Islet of Langerhans (tissue), 1 donor: ENCODE measurements around the gene MIB2.
"Not testable (repeated sequence)": the region's sequence is repeated elsewhere in the genome, so short reads cannot be mapped to it uniquely, and the experiment has no call there.

Experiments
- FAIRE-seq: peaks from one replicate; lab custom pipeline; 2011; peaks lifted over from hg19 to GRCh38; lab: Jason Lieb, UNC

Gene MIB2

DNA sequence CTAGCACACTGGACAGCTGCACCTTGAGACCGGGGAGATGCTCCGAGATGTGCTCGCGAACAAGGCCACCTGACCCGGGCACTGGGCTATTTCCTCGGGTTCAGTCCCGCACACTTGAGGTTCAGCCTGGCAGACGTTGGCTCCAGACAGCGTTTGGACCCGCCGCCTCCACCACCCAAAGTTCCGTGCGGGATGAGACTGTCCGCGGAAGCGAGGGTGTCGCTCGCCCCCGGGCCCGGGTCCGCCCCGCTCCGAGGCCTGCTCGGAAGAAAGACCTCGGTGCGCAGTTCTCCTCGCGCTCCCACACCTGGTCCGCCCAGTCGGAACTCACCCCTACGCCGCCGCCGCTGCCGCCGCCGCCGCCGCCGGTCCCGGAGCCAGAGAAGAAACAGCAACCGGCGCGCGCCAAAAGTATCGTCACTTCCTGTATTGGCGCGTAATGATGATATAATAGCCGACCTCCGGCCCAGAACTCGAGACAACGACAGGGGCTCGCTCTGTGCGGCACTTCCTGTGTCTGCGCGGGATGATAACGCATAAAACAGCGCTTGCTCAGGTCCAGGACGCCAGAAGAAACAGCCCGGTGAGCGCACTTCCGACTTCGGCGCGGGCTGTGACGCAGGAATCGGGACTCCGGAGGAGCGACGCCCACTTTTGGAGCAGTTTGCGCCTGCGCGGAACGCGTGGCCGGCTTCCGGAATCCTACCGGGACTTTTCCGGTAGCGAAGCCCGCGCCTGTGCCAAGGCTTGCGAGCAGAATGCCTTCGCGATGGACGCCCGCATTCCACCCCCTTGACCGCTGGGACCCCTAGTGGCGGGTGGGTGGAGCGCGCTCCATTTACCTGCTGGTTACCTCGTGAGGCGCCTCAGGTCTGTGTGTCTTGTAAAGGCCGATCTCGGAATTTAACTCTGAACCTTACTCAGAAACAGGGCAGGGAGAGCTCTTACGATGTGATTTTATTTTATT is 43.6 kb downstream of the MIB2 start, which contains the start of gene CDK11B:
Gene CDK11B, minus strand, starts transcription at position 422 of the 967 bp plus-strand sequence. CDS start 1,519 bp downstream, outside the sequence.
- not testable (repeated sequence) for FAIRE-seq

DNA sequence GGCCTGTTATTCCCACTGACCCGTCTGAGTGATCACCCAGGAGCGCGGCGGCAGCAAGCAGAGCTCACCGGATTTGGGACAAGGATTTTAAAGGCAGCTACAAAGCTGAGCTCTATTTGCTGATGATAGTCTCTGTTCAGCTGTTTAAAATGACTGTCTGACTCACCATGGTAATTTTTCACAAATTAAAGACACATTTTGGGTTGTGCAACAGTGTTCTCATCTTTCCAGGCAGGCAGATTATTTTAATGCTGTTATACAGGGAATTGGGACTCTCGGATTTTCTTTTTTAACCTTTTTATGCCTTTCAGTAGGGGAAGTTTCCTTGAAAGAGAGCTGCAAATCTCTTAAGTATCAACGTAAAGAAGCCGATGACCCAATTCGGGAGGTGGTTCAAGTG is 47.1 kb downstream of the MIB2 start:
- not testable (repeated sequence) for FAIRE-seq

DNA sequence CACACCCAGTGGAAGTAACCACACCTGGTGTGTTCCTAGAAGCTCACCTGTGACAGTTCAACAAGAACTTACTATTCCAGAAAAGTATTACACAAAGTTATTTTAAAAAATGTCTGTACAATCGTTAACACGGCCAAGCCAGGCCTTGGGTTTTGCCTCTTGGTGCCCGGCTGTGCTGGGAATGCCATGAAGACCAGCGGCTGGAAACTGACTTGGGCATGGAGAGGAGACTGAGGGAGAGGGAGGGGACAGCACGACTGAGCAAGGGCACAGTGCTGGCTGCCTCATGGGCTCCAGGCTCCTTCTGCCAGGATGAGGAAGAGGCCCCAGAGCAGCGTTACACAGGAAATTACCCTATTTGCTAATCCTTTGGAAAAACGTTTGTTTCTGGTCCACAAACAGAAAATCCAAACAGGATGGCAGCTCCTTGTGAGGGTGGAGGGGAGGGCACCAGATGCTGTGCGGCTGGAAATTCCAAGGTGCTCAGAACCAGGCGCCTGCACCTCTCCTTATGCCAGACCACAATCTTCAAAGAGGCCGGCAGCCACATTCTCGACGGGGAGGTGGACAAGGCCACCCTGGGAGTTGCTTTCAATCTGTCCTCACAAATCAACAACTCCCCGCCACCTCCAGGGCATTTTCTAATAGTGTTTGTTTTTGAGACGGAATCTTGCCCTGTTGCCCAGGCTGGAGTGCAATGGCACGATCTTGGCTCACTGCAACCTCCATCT is 47.7 kb downstream of the MIB2 start:
- FAIRE-seq: not testable (repeated sequence)

DNA sequence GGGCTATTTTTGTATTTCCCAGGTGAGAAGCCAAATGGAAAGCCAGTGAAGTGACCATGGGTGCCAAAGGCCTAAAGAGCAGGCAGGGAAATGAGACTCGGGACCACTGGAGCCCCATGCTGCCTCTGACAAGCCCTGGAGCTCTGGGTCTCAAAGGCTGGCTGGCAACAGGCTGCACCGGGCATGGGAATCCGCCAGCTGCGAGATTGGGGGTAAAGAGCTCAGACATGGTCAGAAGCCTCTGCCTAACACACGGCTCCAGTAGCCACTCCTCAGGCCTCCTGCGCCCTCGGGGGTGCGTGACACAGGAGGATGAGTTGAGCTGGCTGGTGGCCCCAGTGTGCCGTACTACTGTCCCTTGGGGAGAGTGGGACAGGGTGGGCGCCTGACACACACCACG is 49.0 kb downstream of the MIB2 start:
- not testable (repeated sequence) for FAIRE-seq

DNA sequence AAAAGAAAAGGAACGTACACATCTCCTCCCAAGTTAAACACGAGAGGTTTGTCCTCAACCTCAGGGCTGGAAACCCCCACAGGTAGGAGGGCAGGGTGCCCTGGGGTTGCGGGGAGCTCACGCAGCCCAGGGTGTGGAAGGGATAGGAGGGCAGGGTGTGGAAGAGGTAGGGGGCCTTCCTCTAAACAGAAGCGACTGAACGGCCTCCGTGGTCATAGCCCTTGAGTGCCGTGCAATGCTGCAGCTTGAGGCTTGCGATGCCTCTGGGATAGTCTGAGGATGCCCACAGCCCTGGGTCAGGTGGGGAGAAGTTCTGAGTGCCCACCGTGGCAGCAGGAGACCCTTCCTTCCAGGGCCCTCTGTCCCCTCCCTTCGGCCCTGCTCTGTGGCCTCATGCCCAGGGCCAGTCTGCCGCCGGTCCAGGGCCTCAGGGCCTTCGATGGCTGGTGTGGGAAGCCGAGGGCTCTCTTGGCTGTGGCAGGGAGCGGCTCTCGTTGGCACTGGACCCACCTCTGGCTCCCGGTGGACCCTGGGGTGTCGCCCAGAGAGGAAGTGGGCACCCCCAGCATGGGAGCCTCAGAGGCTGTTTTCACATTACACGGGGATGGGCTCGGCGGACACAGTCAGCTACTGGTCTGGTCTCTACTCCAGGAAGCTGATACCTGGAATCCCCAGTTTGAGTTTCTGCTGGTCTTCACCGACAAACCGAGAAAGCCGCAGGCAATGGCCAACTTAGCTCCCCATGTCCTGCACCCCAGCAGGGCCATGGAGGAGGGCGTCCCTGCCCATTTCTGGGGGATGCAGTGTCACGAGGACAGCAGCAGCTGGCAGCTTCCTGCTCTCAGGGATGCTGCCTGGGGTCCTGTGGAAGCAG is 49.9 kb downstream of the MIB2 start:
- FAIRE-seq: no peak

DNA sequence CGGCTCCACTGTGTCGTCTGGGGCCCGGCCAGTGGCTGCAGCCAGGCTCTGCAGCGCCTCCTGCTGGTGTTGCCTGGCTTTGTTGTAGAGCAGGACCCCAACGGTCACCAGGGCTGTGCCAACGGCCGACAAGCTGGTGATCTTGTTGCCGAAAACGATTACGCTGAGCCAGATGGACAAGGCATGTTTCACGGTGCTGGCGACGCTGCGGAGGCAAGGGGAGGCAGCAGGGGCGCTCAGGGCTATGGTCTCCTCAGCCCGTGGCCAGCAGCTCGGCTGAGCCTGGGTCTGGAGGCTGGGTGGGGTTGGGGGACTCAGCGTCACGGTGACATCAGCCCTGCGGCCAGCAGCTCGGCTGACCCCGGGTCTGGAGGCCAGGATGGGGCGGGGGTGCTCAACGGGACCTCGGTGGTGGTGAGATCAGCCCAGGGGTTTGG is 50.5 kb downstream of the MIB2 start:
- FAIRE-seq: no peak

DNA sequence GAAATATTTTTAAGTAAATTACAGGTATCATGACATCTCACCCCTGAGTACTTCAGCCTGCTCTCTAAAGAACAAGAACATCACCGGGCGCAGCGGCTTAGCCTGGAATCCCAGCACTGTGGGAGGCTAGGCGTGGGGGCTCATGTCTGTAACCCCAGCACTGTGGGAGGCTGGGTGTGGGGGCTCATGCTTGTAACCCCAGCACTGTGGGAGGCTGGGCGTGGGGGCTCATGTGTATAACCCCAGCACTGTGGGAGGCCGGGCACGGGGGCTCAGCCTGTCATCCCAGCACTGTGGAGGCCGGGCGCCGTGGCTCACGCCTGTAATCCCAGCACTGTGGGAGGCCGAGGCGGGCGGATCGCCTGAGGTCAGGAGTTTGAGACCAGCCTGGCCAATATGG is 51.2 kb downstream of the MIB2 start:
- FAIRE-seq: no peak

DNA sequence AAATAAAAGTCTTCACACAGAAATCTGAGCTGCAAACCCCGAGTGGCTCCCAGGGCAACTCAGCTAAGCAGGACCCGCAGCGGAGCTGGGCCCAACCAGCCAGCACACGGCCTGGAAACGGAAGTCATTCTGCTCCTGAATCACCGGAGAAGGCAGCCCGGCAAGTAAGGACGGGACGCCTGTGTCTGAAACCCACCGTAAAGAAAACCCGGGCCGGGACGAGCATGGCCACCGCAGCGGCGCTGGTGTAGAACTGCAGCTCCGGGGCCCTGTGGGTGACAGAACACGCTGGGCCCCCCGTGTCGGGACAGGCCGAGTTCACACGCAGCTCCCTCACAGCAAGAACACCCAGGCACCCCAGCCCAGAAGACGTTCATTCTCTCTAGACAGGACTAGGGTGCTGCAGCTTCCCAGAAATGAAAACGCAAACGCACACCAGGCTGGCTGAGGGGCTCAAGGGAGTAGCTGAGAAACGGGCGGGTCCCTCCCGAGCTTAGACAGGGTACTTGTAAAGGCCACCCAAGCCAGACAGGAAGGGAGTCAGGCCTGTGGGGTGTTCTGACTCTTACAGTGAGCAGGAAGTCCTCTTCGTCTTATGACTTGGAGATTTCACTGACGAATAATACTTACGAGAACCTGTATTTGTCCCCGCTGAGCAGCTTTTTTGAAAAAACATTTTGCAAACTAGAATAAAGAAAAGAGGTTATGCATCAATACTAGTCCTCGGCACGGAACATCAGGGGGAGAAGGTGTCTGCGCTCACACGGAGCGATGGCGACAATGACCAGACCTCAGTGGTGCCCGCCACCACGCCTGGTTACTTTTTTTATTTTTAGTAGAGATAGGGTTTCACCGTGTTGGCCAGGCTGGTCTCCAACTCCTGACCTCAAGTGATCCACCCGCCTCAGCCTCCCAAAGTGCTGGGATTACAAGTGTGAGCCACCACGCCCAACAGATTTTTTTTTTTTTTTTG is 54.5 kb downstream of the MIB2 start:
- FAIRE-seq: no peak

DNA sequence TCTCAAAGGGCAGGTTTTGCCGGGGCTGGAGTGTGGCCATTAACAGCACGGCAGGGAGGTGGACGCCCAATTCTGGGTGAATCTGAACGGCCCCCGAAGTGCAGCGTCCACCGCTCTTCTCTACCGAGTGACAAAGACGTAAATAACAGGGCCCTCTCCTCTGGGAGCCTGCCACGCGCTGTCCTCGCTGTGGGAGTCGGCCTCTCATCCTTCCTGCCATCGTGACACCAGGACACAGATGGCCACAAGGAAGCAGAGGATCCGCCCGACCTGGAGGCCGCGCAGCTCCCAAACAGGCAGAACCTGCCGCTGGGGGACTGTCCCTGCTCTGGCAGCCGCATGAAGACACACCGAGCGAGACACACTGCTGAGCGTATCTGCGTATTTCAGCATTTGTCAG is 55.6 kb downstream of the MIB2 start:
- FAIRE-seq: no peak

DNA sequence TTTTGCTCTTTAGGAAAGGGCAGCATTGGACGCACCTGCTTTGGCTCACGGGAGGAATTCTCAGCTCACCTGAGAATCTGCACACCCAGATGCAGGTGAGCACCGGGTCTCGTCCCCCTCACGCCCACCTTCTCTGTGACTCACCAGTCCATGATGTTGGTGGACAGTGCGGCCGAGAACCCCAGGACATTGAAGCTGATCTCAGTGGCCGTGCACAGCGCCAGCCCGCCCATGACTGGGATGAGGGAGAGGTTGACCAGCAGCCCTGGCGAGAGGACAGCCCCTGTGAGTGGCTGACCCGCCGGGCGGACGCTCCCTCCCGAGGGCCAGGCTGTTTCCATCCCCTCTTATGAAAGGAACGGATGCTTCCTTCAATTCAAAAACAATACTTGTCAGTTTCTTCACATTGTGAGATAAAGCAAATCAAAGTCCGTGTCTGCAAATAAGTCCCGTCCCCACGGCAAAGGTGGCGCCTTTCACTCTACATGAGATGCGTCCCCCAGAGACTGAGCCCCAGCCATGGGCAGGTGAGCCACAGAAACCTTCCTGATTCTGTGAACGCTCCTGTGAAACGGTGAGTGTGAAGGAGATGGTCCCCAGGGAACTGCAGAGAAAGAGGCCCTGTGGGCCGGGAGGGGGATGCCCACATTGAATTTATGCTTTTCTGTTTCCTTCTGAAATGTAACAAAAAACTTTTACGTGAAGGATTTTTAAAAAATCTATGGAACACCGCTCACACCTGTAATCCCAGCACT is 56.2 kb downstream of the MIB2 start:
- FAIRE-seq: no peak

DNA sequence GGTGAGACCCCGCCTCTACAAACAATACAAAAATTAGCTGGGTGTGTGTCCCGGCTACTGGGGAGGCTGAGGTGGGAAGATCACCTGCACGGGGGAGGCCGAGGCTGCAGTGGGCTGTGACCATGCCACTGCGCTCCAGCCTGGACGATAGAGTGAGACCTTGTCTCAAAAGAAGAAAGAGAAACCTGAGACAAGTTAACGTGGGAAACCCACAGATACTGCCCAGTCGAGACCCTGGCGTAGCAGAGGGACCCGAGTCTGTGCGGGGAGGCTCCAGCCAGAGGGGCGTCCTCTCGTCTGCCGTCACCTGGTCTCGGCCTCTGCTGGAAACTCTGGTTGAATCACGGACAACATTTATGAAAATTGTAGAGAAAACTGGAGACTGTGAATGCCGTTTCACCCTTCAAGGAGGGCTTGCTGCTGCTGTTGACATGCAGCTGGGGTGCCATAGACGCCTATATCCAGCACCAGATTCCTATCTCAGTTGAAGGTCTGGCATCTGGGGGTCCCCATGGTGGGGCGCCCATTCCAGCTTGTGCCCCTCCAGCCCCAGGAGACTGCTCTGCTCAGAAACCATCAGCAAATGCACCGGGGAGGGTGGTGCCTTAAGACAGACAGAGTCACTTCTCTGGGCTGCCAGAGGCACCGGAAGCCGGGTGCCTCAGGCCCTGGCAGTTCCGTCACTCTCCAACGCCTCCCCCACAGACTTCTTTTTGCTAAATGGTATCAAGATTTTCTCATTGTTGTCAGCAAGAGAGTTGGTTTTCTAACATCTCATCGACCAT is 57.1 kb downstream of the MIB2 start:
- no peak for FAIRE-seq

DNA sequence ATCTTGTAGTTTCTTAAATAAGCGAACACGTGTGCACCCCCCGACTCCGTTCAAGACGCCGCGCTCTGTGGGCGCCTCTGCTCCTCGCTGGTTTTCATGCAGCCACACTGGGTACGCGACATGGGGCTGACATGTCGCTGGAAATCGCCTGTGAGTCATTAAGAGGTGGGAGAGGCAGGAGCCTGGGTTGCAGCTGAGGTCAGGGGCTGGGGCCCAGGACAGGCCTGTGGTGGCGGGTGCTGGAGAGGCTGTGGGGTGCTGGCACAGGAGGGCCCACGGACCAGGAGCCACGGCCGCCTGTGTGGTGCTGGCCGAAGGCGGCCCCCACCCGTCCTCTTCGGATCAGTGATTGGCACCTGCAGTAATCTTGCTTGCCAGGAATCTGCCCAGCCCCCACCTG is 59.5 kb downstream of the MIB2 start:
- FAIRE-seq: not testable (repeated sequence)

DNA sequence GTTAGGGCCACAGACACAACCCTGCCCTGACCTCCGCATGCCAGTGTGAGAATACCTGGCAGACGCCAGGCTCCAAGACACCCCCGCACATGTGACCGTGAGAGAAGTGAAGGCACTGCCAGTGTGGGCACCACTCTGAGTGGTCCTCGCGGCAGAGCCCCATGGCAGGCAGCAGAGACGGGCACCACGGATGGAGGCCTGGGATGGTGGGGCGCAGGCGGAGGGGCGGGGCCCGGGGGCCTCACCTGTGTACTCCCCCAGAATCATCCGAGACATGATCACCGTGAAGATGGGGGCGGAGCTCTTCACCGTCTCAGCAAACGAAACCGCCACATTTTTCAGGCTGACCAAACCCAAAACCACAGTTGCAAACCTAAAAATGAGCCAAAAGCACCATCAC is 59.9 kb downstream of the MIB2 start:
- not testable (repeated sequence) for FAIRE-seq

DNA sequence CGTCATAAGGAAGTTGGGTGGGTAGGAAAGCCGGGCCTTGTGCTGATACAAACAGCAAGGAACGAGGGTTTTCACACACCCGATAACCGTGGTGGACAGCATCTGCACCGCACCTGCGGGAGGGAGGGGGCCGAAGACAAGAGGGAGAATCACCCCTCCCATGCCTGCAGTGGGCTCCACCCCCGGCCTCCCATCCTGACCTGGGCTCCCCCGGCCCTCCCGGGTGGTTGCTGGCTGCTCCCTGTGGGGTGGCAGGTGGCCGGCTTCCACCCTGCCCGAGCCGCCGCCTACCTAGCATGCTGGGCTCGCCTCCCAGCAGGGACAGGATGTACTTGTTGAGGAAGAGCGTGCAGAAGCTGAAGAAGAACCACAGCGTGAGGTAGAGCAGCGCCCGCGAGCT is 60.8 kb downstream of the MIB2 start:
- not testable (repeated sequence) for FAIRE-seq

DNA sequence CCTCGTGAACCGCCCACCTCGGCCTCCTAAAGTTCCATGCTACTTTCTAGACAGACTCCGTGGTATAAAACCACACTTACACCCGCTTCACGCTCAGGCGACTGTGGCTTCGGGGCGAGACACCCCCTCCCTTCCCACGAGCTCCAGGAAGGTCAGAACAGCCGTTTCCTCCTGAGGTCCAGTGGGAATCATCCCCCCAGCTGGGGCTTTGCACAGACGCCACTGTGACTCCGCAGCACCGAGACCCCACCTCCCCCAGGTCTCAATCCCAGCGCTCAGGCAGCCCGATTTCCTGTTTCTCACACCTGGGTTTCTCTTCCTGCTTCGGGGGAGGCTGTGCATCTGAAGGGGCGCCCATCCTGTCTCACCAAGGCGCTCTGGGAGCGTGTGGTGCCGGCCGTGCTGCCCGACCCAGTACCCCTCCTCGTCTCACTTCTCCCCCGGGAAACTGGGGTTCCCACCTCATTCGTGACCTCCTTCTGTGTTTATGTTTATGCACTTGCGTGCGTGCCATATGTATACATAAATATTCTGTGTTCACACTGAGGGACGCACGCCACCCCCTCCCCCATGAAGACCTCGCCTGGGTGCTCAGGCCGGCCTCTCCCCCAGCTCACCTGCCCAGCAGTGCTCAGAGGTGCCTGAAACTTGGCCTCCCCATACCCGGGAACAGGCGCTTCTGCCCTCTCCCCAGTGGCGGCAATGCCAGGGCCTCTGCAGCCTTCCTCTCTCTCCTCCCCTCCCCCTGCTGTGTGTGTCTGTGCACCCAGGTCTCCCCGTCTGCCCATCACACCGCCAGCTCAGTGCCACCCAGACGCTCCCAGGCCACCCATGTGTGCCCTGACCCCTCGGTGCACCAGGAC is 62.6 kb downstream of the MIB2 start:
- FAIRE-seq: no peak

DNA sequence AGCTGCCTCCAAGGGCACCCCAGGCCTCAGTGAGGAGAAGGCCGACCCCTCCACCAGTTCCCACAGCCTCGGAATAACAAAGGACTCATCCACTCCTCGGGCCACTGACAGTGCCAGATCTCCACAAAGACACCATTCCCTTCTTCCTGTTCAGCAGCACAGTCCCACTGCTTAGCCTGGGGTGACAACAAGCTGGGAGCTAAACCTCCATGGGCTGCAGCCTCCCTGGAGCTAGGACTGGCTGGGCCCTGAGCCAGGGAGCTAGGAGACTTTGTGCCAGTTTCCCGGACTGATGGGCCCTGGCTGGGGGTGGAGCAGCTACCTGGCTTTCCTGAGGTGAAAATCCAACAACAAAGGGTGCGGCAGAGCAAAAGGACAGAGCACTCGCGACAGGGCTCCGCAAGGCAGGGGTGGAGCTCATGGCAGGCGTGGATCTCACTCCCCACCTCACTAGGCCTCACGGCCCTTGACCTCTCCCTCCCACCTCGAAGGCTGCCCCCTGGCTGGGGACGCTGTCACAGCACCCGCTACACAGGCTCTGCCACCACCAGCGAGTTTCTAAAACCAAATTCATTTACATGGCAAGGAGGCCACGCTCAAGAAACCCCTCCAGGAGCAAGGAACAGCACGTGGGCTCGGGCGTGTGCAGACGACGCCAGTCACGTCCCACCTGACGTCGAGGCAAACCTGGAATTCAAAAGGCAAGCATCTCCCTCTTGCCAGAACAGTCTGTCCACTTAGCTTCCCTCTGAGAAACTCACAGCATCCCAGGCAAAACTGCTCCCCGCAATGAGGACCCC is 63.5 kb downstream of the MIB2 start:
- FAIRE-seq: no peak
